ENCODE results near the gene CDR2.
A peak's percentile ranks its signal among the peaks of the same experiment; 100 is the strongest.
"Not testable (repeated sequence)": the region's sequence is repeated elsewhere in the genome, so short reads cannot be mapped to it uniquely, and the experiment has no call there.

CDR2 gene

DNA sequence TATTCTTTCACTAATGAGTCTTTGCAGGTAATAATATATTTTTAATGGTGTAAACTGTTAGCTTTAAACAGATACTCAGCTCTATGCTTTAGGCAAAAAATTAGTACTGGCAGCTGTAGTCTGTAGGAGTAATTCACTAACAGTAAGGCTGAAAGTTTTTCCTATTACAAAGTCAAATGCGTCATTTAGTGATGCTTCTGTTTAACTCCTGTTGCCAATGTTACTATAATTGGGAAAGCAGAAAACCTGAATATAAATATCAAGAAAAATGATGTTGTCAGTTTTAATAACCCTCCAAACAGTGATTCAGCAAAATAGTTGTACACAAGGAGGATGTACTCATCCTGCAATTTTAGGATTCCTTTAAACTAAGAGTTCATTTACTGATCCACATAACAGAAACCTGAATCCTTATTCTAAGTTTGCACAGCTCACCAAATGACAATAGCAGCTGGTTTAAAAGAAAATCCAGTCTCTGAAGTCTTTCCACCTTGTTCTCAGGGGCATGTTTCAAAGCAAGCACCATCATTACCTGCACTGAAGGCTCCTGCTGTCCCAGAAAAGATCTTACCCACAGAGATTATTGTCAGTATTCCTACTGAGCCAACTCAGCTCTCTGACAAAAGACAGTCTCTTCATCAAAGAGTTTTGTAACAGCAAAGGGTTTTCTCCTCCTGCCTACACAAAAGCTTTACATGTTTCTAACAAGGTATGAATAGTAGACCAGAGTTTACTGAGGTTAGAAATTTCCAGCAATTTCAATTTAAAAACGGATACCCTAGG, 4.2 kb downstream of the CDR2 start:
- DNase-seq (ENCODE audit: low read depth): peak; percentile 47
- H3K4me3 ChIP-seq (ENCODE audit: low read depth, low read length): no peak overlapping the region

DNA sequence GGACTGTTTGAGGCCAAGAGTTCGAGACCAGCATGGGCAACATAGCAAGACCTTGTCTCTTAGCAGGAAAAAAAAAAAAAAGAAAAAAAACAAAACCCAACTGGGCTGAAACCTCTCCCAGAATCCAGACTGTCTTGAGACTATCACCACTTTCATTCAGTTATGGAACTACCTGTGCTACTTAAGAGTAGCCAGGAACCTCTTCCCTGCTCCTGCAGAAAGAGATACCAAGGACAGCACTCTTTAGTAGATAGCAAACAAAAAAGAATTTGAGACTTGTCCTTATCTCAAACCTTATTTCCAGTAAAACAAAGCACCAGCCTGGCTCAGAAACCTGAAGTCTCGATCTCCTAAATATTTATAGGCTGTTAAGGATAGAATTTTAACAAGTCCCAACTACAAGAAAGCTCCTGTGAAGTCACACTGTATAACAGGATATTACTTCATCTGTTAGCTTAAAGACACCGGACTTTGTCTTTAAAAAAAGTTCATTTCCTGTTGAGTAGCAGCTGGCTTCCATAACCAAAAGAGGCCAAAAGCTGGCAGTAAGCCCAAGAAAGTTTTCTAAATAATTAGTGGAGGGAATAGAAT, 5.1 kb downstream of the CDR2 start:
- DNase-seq (ENCODE audit: low read depth): peak; percentile 66
- TF ChIP-seq, protein P1, sequence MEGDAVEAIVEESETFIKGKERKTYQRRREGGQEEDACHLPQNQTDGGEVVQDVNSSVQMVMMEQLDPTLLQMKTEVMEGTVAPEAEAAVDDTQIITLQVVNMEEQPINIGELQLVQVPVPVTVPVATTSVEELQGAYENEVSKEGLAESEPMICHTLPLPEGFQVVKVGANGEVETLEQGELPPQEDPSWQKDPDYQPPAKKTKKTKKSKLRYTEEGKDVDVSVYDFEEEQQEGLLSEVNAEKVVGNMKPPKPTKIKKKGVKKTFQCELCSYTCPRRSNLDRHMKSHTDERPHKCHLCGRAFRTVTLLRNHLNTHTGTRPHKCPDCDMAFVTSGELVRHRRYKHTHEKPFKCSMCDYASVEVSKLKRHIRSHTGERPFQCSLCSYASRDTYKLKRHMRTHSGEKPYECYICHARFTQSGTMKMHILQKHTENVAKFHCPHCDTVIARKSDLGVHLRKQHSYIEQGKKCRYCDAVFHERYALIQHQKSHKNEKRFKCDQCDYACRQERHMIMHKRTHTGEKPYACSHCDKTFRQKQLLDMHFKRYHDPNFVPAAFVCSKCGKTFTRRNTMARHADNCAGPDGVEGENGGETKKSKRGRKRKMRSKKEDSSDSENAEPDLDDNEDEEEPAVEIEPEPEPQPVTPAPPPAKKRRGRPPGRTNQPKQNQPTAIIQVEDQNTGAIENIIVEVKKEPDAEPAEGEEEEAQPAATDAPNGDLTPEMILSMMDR (conservative IDR thresholded peaks at IDR 0.05; ENCODE audit: low read depth, low read length): no peak
- no peak overlapping the region for H3K4me3 ChIP-seq (ENCODE audit: low read depth, low read length)

More for the DNA sequence above, 4.2 kb downstream of the CDR2 start:
- TF ChIP-seq, protein P1 (conservative IDR thresholded peaks at IDR 0.05; ENCODE audit: low read depth, low read length): no peak

DNA sequence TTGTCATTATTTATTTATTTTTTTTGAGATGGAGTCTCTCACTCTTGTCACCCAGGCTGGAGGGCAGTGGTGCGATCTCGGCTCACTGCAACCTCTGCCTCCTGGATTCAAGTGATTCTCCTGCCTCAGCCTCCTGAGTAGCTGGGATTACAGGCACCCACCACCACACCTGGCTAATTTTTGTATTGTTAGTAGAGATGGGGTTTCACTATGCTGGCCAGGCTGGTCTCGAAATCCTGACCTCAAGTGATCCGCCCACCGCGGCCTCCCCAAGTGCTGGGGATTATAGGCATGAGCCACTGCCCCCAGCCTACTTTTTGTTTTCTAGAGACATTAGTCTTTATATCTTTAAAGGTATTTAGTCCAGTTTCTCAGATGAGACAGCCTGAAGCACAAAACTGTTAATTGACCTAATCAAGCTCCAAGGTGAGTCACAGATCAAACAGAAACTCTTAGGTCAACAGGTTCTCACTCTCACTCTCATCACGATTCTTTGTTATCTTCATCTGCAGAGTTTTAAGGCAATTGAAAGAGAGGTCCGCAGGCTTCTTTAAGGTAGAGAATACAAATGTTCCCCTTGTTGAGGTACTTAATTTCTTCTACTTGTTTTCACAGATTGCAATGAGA, 6.1 kb downstream of the CDR2 start:
- not testable (repeated sequence) for DNase-seq (ENCODE audit: low read depth); H3K4me3 ChIP-seq (ENCODE audit: low read depth, low read length)

DNA sequence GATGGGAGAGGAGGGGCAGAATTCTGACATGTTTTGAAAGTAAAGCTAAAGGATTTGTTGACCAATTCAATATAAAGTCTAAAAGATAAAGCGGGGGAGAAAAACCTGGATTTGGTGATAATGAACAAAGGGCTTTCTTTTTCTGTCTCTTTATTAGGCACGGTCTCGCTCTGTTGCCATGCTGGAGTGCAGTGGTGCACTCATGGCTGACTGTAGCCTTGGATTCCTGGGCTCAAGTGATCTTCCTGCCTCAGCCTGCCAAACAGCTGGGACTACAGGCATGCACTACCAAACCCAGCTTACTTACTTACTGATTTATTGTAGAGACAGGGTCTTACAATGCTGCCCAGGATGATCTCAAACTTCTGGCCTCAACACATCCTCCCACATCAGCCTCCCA, 7.5 kb downstream of the CDR2 start:
- DNase-seq (ENCODE audit: low read depth): no peak
- H3K4me3 ChIP-seq (ENCODE audit: low read depth, low read length): no peak overlapping the region
- TF ChIP-seq, protein P1 (conservative IDR thresholded peaks at IDR 0.05; ENCODE audit: low read depth, low read length): no peak

DNA sequence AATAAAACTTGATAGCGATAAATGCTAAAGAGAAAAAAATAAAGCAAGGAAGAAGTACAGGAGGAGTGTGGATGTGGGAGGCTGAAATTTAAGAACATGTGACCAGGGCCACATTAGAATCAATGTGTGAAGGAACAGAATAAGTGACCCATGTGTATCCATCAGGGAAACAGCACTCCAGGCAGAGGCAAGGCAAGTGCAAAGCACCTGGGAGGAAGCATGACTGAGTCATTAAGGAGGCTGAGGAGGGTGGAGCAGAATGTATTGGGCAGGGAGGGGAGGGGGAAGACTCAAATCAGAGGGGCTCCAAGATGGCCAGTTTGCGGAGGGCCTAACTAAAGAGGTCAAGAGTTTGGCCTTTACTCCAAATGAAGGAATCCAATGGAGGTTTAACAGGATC, 8.0 kb downstream of the CDR2 start:
- TF ChIP-seq, protein P1 (conservative IDR thresholded peaks at IDR 0.05; ENCODE audit: low read depth, low read length): no peak
- DNase-seq (ENCODE audit: low read depth): no peak
- no peak overlapping the region for H3K4me3 ChIP-seq (ENCODE audit: low read depth, low read length)

DNA sequence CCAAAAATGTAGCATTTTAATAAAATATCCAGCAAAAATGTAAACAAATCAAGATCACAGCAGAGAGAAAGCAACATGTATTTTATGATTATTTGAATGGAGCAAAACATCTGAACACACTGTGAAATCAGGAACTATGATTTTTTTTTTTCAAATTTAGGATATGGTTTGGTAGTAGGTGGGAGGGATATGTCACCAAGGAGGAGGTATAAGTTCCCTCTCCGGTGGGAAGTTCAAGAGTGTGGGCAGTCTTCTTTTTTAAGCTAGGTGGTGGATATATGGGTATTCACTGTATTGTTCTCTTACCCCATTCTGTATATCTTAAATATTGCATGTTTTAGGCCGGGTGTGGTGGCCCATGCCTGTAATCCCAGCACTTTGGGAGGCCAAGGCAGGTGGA, 10.2 kb downstream of the CDR2 start:
- no peak for DNase-seq (ENCODE audit: low read depth)
- TF ChIP-seq, protein P1 (conservative IDR thresholded peaks at IDR 0.05; ENCODE audit: low read depth, low read length): no peak
- no peak overlapping the region for H3K4me3 ChIP-seq (ENCODE audit: low read depth, low read length)

DNA sequence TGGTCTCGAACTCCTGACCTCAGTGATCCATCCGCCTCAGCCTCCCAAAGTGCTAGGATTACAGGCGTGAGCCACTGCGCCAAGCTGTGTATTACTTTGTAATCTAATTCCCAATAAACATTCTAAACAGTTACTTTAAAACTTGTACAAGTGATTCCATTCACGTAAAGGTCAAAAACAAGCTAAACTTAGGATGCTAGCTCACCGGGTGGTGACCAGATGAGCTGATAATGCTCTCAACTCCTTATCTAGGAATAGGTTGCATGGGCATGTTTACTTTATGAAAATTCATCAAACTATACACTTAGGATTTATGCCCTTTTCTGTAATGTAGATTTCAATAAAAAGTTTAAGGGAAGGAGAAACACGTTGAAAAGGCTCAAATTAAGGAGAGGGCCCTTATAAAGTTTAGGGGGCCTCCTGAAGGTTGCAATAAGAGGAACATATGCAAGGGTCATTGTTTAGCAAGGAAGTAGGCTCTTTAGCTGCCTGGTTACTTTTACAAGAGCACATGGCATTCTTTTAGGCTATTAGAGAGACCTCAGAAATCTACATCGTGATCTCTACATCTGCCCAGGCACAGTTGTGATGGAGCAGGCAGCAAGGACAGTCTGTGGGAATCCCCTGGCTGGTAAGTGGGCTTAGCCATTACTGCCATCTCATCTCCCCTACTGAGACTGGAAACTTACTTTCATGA, 13.3 kb downstream of the CDR2 start:
- H3K4me3 ChIP-seq (ENCODE audit: low read depth, low read length): no peak overlapping the region
- no peak for DNase-seq (ENCODE audit: low read depth)
- TF ChIP-seq, protein P1 (conservative IDR thresholded peaks at IDR 0.05; ENCODE audit: low read depth, low read length): no peak

Data from choroid plexus epithelial cell (primary cell).